Measurements from ENCODE around the gene RDH5.

DNA sequence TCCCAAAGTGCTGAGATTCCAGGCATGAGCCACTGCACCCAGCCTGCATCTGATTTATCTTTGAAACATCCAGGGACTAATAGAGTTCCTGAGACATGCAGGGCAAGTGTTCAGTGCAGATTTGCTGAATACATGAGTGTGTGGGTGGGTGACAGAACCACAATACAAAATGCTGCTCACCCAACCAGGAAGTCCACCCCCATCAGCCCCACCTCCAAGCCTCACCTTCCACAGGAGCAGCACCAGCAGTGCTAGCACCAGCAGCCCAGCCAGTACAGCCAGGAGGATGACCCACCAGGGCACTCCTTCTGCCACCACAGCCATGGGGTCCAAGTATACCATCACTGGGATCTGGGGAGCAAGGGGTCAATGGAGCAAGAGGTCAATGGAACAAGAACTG is 32.4 kb upstream of the RDH5 start:
- TF ChIP-seq EZH2 (IDR thresholded peaks at IDR 0.05; ENCODE audit: insufficient read depth, poor library complexity, severe bottlenecking) (no peak), EZH2phosphoT487 (IDR thresholded peaks at IDR 0.05; ENCODE audit: insufficient read depth, low read depth) (no peak)
